Measurements from ENCODE around the gene OAT. TPM values are rescaled to one million over a fixed set of nuclear protein-coding genes. Genes with fewer than 3 reads are reported as not detected.
"Not testable (repeated sequence)": the region's sequence is repeated elsewhere in the genome, so short reads cannot be mapped to it uniquely, and the experiment has no call there.

The OAT gene
- total and polyA plus RNA-seq, 2 of the 4 experiments (the other 2 are of a cell fraction), result 110 to 152 TPM

DNA sequence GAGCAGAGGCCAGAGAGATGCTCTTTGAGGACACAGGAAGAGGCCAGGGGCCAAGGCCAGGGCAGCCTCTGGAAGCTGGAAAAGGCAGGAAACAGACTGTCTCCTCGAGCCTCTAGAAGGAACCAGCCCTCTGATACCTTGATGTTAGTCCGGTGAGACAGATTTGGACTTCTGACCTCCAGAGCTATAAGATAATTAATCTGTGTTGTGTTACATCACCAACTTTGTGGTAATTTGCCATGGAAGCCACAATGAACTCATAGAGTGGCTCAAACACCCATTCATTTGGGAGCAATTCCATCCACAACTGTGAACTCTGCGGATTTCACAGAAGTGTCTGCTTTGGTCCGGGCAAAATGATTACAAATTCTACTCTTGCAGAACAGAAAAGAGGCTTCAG is 48.7 kb downstream of the OAT start:
- H3K27ac ChIP-seq (ENCODE audit: insufficient read depth, low read length), result no peak overlapping the region
- no peak overlapping the region for H4K5ac ChIP-seq (ENCODE audit: low read depth, low read length)
- intact Hi-C loops (cut with micrococcal nuclease) (no loop called here), in situ Hi-C loops (cut with MboI; ENCODE audit: low sequenced_read_pairs) (no loop called here), dilution Hi-C loops (cut with HindIII; ENCODE audit: low sequenced_read_pairs, unreplicated experiment) (no loop called here)
- no peaks in the 10 kb centered on the region for H3K9me3 ChIP-seq (ENCODE audit: control insufficient read depth, insufficient read depth, low read length)
- TF ChIP-seq POLR2A (IDR thresholded peaks at IDR 0.05; ENCODE audit: low read depth, low read length), result no peak
- no peak for TF ChIP-seq SMC3 (IDR thresholded peaks at IDR 0.05; ENCODE audit: low read depth, low read length)
- TF ChIP-seq, protein P1, sequence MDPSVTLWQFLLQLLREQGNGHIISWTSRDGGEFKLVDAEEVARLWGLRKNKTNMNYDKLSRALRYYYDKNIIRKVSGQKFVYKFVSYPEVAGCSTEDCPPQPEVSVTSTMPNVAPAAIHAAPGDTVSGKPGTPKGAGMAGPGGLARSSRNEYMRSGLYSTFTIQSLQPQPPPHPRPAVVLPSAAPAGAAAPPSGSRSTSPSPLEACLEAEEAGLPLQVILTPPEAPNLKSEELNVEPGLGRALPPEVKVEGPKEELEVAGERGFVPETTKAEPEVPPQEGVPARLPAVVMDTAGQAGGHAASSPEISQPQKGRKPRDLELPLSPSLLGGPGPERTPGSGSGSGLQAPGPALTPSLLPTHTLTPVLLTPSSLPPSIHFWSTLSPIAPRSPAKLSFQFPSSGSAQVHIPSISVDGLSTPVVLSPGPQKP (IDR thresholded peaks at IDR 0.05; ENCODE audit: borderline replicate concordance, low read depth, low read length), result no peak
- no peak for TF ChIP-seq NFE2L2 (IDR thresholded peaks at IDR 0.05; ENCODE audit: low read depth, low read length)
- no peak for TF ChIP-seq RCOR1 (IDR thresholded peaks at IDR 0.05; ENCODE audit: insufficient replicate concordance, low read length)
- no peak for TF ChIP-seq MAFK (IDR thresholded peaks at IDR 0.05; ENCODE audit: low read depth, low read length)
- TF ChIP-seq USF2 (IDR thresholded peaks at IDR 0.05; ENCODE audit: low read depth, low read length), result no peak
- no peak for TF ChIP-seq BHLHE40 (IDR thresholded peaks at IDR 0.05; ENCODE audit: low read depth, low read length)
- H3K4me1 ChIP-seq (ENCODE audit: control insufficient read depth, insufficient read depth, low read length), result no peaks in the 10 kb centered on the region
- no peaks in the 10 kb centered on the region for H4K20me1 ChIP-seq (ENCODE audit: insufficient read depth, low read length)
- peaks cover 4% of the 10 kb centered on the region for H3K27me3 ChIP-seq (ENCODE audit: control insufficient read depth, insufficient read depth, low read length)
- no peak overlapping the region for H4K91ac ChIP-seq (ENCODE audit: insufficient read depth, low read depth, low read length)
- no CpG with 5 or more reads among the region's 4 CpGs for WGBS, 2 experiments (ENCODE audit: extremely low coverage in 2 of 2, insufficient read length in 1 of 2)
- POLR2A ChIA-PET (ENCODE audit: unreplicated experiment), result no interaction called here
- H3K9ac ChIP-seq (ENCODE audit: low read depth, low read length), result no peak overlapping the region
- no peak overlapping the region for H3K56ac ChIP-seq (ENCODE audit: extremely low read depth, insufficient read depth, low read length)
- H3K23ac ChIP-seq (ENCODE audit: low read depth, low read length), result no peak overlapping the region
- H3K4ac ChIP-seq (ENCODE audit: low read depth, low read length), result no peak overlapping the region
- no peak overlapping the region for H3K4me2 ChIP-seq (ENCODE audit: low read depth, low read length)
- no peak overlapping the region for H2AFZ ChIP-seq (replicated peaks; ENCODE audit: low read length, poor library complexity)
- H4K8ac ChIP-seq (ENCODE audit: low read depth in 2 of 2, low read length in 2 of 2), result no peak overlapping the region
- DNase-seq, result no peak
- H2BK5ac ChIP-seq (ENCODE audit: low read depth, low read length, poor library complexity, severe bottlenecking), result no peak overlapping the region
- BruUV-seq (replicated peaks), result no TSS peak
- H3K14ac ChIP-seq (replicated peaks; ENCODE audit: low read depth, low read length), result no peak overlapping the region
- no peaks in the 10 kb centered on the region for H3K9me1 ChIP-seq (ENCODE audit: insufficient read depth, low read length)
- no peak overlapping the region for H2BK15ac ChIP-seq (ENCODE audit: low read depth, low read length)
- H3K79me1 ChIP-seq (ENCODE audit: low read depth in 1 of 2, low read length in 2 of 2), result no peaks in the 10 kb centered on the region
- no peak for ATAC-seq (ENCODE audit: low read depth)
- no peak overlapping the region for H2BK120ac ChIP-seq (ENCODE audit: low read depth, low read length)
- H3K36me3 ChIP-seq (ENCODE audit: control insufficient read depth, insufficient read depth, low read length), result no peaks in the 10 kb centered on the region
- H2BK20ac ChIP-seq (ENCODE audit: low read depth, low read length), result no peak overlapping the region
- CTCF ChIA-PET, result no interaction called here
- H2AK5ac ChIP-seq (ENCODE audit: low read depth, low read length), result no peak overlapping the region
- no peak overlapping the region for H2AK9ac ChIP-seq (replicated peaks; ENCODE audit: low read depth, low read length, poor library complexity)
- H3K4me3 ChIP-seq (ENCODE audit: insufficient read depth, low read depth, low read length), result no peak overlapping the region
- H3K18ac ChIP-seq (ENCODE audit: low read depth, low read length), result no peak overlapping the region

GRCh38 chr10:124369533-124369932 is 49.2 kb downstream of the OAT start:
- H3K23ac ChIP-seq (ENCODE audit: low read depth, low read length); H3K9ac ChIP-seq (ENCODE audit: low read depth, low read length); H4K8ac ChIP-seq (ENCODE audit: low read depth in 2 of 2, low read length in 2 of 2); intact Hi-C loops (cut with micrococcal nuclease); POLR2A ChIA-PET (ENCODE audit: unreplicated experiment); H2BK120ac ChIP-seq (ENCODE audit: low read depth, low read length); in situ Hi-C loops (cut with MboI; ENCODE audit: low sequenced_read_pairs); H3K9me3 ChIP-seq (ENCODE audit: control insufficient read depth, insufficient read depth, low read length); H3K4me3 ChIP-seq (ENCODE audit: insufficient read depth, low read depth, low read length); H2BK15ac ChIP-seq (ENCODE audit: low read depth, low read length); H2AFZ ChIP-seq (replicated peaks; ENCODE audit: low read length, poor library complexity); H2BK20ac ChIP-seq (ENCODE audit: low read depth, low read length); BruUV-seq (replicated peaks); H4K20me1 ChIP-seq (ENCODE audit: insufficient read depth, low read length); H3K79me1 ChIP-seq (ENCODE audit: low read depth in 1 of 2, low read length in 2 of 2); H3K18ac ChIP-seq (ENCODE audit: low read depth, low read length); H3K36me3 ChIP-seq (ENCODE audit: control insufficient read depth, insufficient read depth, low read length); ATAC-seq (ENCODE audit: low read depth); H3K4me2 ChIP-seq (ENCODE audit: low read depth, low read length); H3K14ac ChIP-seq (replicated peaks; ENCODE audit: low read depth, low read length); DNase-seq; H3K9me1 ChIP-seq (ENCODE audit: insufficient read depth, low read length); H3K27ac ChIP-seq (ENCODE audit: insufficient read depth, low read length); H3K56ac ChIP-seq (ENCODE audit: extremely low read depth, insufficient read depth, low read length); H2BK5ac ChIP-seq (ENCODE audit: low read depth, low read length, poor library complexity, severe bottlenecking); H3K27me3 ChIP-seq (ENCODE audit: control insufficient read depth, insufficient read depth, low read length); CTCF ChIA-PET; H4K91ac ChIP-seq (ENCODE audit: insufficient read depth, low read depth, low read length); H3K4me1 ChIP-seq (ENCODE audit: control insufficient read depth, insufficient read depth, low read length); H2AK9ac ChIP-seq (replicated peaks; ENCODE audit: low read depth, low read length, poor library complexity); H2AK5ac ChIP-seq (ENCODE audit: low read depth, low read length); H4K5ac ChIP-seq (ENCODE audit: low read depth, low read length); H3K4ac ChIP-seq (ENCODE audit: low read depth, low read length); dilution Hi-C loops (cut with HindIII; ENCODE audit: low sequenced_read_pairs, unreplicated experiment): not testable (repeated sequence)
- WGBS, 2 experiments (ENCODE audit: extremely low coverage in 2 of 2, insufficient read length in 1 of 2), result no CpG with 5 or more reads among the region's 4 CpGs
